HG03064 (cell line): Measurements from ENCODE around the gene KIAA0825.

Source experiments
- ATAC-seq: cut with Tn5 transposase; IDR thresholded peaks from one replicate; pipeline ENCODE4 v1.9.1; 2021; ENCODE audit warnings: low read depth; ENCODE audit not compliant: unreplicated experiment

Gene KIAA0825, protein sequence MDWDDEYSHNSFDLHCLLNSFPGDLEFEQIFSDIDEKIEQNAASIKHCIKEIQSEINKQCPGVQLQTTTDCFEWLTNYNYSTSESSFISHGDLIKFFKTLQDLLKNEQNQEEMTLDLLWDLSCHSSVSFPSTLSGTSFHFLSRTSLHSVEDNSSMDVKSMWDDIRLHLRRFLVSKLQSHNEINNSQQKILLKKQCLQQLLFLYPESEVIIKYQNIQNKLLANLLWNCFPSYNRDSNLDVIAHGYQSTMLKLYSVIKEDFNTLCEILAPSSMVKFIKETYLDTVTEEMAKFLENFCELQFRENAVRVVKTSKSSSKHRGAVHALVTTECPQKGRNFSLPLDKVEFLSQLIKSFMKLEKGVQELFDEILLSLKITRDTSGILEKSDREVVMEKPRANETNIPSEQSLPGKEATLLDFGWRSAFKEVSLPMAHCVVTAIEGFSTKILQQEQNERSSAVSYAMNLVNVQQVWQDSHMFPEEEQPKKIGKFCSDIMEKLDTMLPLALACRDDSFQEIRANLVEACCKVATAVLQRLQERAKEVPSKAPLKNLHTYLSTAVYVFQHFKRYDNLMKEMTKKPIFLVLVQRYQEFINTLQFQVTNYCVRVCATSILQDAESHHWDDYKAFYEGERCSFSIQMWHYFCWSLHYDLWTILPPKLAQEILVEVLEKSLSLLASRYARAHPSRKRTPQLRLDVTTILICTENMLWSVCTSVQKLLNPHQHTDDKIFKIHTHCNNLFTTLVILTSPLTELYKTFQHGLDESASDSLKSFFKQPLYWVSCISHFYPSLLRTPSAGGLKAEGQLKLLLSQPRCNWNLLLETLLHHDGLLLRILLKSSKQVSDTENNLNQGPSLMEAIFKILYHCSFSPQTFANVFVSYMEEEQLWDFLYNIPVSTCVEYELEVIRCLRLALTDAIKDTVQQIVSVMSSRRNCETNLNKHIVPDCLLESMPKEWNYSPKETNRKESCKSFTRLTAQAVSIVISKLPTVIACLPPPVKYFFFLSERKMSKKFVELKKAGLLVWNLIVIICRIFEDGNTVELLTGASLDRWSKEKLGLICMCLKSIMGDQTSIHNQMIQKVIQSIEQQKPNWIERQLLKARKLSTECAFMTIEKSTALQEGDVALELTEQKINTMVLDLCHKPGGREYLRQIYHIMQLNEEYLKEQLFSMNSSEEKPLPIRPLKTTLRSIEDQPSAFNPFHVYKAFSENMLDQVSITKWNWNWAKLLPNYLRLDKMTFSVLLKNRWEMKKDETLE (N-terminal part only)

DNA sequence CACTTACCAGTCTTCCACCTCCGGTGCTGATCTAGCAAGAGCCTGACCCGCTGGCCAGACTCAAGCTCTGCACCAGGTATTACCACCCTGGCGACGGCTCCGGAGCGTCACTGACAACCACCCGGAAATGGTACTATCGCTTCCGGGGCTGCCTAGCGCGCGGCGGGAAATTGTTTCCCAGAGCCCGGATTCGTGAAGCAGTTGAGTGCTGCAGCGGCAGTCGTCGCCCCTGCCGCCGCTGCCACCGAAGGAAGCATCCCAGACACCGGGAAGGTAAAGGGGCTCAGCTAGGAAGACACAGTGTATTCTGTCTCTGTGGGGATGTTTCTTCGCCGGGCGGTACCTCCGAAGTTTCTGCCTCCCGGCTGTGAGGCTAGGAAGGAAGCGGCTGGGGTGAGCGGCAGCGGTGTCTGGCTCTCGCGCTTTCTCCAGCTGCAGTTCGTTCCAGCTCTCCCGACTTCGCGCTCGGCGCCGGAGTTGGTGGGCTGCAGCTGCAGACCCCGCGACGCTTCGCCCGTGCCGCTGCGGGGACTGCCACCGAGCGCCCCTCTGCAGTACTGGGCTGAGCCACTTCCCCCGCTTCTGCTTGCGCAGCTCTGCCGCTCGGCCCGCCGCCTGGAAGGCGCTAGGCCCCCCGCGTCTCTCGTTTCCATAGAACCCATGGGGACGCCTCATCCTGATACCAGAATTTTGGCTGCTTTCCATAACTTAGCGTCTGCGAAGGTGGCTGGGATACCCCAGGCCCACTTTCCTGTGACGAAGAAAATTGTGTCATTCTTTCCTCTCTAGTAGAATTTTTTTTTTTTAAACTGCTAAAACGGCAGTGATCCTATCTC, at the start of gene KIAA0825, which contains the start of gene SLF1:
KIAA0825 (minus strand) TSS at position 112 of the 836 bp plus-strand sequence. CDS start 81,478 bp downstream, outside the sequence.
SLF1 (plus strand) TSS at position 177 of the 836 bp plus-strand sequence. CDS start 10,142 bp downstream, outside the sequence.
- ATAC-seq = peak; percentile 94

DNA sequence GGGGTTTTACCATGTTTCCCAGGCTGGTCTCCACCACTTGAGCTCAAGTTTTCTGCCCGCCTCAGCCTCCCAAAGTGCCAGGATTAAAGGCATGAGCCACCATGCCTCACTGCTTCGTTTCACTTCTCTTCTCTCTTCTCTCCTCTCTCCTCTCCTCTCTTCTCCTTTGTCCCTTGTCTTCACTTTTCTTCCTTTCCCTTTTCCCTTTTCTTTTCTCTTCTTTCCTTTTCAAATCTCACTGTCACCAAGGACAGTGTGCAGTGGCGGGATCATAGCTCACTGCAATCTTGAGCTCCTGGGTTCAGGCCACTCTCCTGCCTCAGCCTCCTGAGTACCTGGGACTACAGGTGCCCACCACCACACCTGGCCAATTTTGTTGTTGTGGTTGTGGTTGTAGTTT, 49.5 kb upstream of the KIAA0825 start:
- ATAC-seq = no peak

DNA sequence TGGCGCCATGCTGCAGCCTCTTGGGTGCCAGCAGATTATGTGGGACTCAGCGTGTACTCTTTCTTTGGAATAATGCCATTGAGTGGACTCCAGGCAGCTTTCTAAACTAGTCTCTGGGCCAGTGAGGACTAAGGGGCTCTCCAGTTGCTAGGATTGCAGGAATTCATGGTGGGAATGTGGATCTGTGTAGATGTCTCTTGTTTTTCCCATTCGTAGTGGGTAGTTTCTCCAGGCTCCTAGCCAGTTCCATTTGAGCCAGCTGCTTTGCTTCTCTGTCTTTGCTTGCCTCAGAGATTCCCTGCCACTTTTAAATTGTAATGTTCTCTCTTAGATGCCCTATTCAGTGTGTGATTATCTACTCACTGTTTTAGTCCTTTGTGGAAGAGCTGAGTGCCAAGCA, 42.7 kb upstream of the KIAA0825 start:
- ATAC-seq = no peak

GRCh38 chr5:94660506-94660905, 42.1 kb upstream of the KIAA0825 start:
- ATAC-seq = no peak

DNA sequence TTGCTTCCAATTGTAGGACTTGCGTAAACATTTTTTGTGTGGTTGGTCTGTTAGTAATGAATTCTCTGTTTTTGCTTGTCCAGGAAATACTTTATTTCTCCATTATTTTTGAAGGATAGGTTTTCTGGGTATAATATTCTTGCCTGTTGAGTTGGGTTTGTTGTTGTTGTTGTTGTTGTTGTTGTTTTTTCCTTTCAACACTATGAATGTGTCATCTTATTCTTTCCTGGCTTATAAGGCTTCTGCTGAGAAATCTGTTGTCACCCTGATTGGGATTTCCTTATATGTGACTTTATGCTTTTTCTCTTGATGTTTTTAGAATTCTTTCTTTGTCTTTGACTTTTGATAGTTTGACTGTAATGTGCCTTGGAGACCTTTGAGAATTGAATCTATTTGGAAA, 39.9 kb upstream of the KIAA0825 start:
- no peak for ATAC-seq

- no peak for ATAC-seq
Measured at GRCh38 chr5:94649874-94650273, 31.5 kb upstream of the KIAA0825 start.

GRCh38 chr5:94646758-94647157, 28.4 kb upstream of the KIAA0825 start:
- no peak for ATAC-seq

DNA sequence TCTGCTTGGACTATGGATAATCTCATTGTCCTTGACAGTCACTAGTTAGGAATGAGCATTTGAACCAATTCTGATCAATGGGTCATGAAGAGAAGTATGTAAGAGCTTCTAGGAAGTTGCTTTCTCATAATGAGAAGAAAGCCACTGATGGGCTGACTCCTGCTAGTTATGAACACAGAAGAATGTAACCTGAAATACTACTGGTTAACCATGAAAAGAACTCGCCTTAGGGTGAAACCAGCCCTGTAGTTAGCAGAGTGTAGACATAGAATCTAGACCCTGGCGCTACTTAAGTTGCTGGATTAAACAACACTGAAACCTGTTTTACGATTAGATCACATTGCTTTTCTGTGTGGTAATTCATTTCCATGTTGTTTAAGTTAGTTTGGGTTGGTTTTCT, 26.6 kb upstream of the KIAA0825 start:
- no peak for ATAC-seq

DNA sequence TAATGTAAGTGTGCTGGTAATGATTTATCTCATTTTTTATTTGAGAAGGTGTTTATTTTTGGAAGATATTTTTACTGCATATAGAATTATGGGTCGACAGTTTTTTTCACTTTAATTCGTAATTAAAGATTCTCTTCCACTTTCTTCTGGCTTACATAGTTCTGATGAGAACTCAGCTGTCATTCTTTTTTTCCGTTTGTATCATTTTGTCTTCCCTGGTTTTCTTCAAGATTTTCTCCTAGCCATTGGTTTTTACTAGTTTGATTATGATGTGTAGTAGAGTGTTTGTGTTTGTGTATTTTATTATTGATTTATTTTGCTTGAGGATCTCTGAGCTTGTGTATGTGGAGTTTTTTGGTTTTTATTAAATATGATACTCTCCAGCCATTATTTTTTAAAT, 21.8 kb upstream of the KIAA0825 start:
- no peak for ATAC-seq

GRCh38 chr5:94632024-94632423, 13.6 kb upstream of the KIAA0825 start:
- peak; percentile 99 for ATAC-seq

DNA sequence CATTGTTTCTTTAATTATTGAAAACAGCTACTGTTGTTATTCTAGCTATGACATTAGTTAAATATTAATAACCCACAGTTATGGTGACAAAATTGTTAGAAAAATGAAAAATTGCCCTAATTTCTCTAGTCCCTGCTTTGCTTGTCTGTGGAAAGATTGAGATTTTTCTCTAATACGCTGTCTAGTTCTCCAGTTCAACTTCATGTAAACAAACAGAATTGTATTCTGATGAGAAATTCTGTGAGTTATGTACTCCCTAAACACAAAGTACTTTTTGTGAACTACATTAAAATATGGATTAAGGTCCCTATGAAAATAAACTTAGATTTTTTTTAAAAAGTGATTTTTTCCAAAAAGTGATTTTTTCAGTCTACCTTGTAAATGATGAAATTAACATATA, 8.8 kb upstream of the KIAA0825 start:
- ATAC-seq = no peak

DNA sequence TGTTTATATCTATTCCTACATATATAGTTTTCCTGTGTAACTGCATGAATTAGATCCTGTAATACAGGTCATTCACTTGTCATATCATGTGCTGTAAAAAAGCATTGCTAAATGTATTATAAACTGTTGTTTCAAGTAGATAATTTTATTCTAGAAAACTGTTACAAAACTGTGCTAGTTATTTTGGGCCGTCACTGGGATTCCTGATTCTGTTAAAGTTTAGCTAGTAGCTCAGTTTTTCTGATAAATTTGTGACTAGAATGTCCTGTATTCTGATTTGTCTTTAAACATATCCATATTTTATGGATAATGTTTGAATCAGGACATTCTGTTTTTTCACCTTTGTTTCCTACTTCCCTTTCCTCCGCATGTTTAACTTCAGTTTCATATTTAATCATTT, 5.5 kb upstream of the KIAA0825 start:
- ATAC-seq = no peak

GRCh38 chr5:94623011-94623410, 4.6 kb upstream of the KIAA0825 start:
- ATAC-seq = no peak

GRCh38 chr5:94621763-94622162, 3.4 kb upstream of the KIAA0825 start:
- no peak for ATAC-seq

- ATAC-seq = no peak
Measured at GRCh38 chr5:94620256-94620655, 1.9 kb upstream of the KIAA0825 start.

DNA sequence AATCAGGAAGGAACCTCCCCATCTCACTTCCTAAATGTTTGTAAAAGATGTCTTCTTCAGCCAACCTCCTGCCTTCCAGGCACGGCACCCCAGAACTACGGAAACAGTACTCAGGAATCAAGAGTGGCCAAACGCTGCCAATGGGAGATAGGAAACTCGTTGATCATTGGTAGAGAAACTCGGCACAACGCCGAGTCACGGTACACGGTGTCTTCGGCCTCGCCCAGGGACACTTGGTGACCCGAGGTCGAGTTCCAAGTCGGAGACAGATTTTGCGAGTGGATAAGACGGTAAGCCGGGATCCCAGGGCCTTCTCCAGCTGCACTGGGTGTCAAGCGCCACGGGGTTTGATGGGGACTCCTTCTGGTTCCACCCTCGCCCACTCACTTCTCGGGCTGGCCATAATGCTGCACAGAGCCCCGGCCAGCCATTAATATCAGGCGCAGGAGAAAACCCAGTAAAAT, 343 bp downstream of the KIAA0825 start:
- peak; percentile 31 for ATAC-seq

DNA sequence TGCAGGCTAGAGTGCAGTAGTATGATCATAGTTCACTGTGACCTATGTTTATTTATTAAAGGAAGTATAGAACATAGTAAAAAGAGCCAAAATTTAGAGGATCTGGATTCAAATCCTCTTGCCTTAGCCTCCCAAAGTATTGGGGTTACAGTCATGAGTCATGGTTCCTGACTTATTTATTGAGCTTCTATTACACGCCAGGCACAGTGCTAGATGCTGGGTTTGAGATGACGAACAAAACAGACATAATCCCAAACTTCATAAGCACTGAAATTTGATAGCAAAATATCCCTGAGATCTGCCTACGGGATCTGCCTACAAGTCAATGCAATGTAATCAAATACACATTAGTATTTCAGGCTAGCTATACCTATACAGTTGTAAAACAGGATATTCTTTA, 2.5 kb downstream of the KIAA0825 start:
- no peak for ATAC-seq

- ATAC-seq = no peak
Measured at GRCh38 chr5:94614156-94614805, 4.1 kb downstream of the KIAA0825 start.

DNA sequence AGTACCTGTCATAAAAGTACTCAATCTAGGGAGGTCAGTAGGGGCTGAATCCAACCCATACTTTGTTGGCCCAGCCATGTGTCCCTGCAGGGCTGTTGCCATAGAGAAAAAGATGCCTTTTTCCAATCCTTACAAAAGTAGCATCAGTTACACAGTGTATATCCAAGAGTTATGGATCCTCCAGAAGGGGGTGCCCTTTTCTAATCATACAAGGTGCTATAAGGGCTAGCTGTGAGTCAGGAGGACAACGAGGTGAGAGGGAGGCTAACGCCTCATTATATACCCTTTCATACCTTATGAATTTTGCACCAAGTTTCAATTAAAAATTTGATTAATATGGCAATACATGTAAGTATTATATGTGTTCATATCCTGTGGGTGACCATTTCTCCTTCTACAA, 4.8 kb downstream of the KIAA0825 start:
- ATAC-seq = no peak
